D721Med (cell line): Measurements from ENCODE around the gene MTERF4.

ENCODE experiments used
- DNase-seq: peaks from one replicate; pipeline ENCODE4 v3.0.0; 2011; ENCODE audit warnings: low spot score; ENCODE audit not compliant: insufficient read length
- FAIRE-seq: peaks from 2 replicates; lab custom pipeline; 2011; peaks lifted over from hg19 to GRCh38; lab: Jason Lieb, UNC
- TF ChIP-seq, protein P1 (sequence below): IDR thresholded peaks from 2 replicates; pipeline ENCODE4 v1.5.1; 2012; ENCODE audit warnings: mild to moderate bottlenecking, control low read depth; ENCODE audit not compliant: insufficient read depth; ENCODE audit errors: missing control alignments

Gene MTERF4

DNA sequence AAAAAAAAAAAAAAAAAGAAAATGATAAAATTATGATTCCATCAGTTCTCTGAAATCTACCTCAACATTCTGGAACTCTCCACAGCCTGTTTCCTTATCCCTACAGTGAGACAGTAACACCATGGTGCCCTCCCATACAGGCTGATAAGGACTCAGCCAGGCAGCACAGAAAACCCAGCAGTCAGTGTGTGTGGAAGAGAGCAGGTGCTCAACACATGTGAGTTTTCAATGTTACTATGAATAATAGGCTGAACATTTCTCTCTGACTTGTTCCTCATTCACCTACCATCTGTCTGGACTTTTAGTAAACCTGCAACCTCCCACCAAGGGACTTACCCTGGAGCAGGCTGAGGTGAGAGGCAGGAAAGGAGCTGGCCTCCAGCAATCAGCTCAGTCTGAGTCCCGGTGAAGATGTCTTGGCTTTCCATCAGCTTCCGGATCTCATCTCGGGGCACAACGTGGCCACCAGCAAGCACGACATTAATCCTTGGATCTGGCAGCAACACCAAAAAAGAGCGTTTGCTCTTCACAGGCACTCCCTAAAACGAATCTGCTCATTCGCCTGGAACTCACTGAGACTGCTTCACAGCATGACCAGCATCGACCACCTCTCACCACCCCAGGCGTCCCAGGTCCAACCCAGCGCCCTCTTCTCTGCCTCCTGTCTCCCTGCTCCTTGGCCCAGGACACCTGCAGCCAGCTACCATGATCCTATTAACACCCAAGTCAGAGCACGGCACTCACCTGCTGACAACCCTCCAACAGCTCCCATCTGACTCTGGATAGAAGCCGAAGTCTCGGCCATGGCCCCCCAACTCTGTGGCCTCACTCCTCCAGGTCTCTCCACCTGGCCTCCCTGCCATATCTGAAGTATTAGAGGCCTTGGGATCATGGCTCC, 30.7 kb upstream of the MTERF4 start:
- no peak for DNase-seq
- no peak for FAIRE-seq
- TF ChIP-seq, protein P1, sequence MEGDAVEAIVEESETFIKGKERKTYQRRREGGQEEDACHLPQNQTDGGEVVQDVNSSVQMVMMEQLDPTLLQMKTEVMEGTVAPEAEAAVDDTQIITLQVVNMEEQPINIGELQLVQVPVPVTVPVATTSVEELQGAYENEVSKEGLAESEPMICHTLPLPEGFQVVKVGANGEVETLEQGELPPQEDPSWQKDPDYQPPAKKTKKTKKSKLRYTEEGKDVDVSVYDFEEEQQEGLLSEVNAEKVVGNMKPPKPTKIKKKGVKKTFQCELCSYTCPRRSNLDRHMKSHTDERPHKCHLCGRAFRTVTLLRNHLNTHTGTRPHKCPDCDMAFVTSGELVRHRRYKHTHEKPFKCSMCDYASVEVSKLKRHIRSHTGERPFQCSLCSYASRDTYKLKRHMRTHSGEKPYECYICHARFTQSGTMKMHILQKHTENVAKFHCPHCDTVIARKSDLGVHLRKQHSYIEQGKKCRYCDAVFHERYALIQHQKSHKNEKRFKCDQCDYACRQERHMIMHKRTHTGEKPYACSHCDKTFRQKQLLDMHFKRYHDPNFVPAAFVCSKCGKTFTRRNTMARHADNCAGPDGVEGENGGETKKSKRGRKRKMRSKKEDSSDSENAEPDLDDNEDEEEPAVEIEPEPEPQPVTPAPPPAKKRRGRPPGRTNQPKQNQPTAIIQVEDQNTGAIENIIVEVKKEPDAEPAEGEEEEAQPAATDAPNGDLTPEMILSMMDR, result no peak

DNA sequence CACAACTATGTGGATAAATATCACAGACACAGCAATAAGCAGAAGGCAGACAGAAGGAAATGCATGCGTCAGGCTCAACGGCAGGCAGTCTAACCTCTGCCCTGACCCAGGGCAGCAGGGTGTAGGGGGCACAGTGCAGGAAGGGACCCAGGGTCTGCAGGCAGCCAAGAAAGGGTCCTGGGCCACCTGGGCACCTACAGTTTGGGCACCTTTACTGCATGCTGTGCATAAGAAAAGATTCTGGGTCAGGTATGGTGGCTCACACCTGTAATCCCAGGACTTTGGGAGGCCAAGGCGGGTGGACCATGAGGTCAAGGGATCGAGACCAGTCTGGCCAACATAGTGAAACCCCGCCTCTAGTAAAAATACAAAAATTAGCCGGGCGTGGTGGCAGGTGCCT, 29.4 kb upstream of the MTERF4 start:
- TF ChIP-seq, protein P1, result no peak
- FAIRE-seq (no peak), DNase-seq (no peak)

GRCh38 chr2:241130316-241130715, 28.2 kb upstream of the MTERF4 start:
- DNase-seq, result no peak
- TF ChIP-seq, protein P1, result no peak
- FAIRE-seq, result no peak

GRCh38 chr2:241129086-241129871, 27.2 kb upstream of the MTERF4 start:
- no peak for DNase-seq
- TF ChIP-seq, protein P1, result no peak
- no peak for FAIRE-seq

- no peak for FAIRE-seq
- no peak for DNase-seq
- TF ChIP-seq, protein P1, result no peak
Observed at GRCh38 chr2:241128266-241128665, 26.2 kb upstream of the MTERF4 start.

DNA sequence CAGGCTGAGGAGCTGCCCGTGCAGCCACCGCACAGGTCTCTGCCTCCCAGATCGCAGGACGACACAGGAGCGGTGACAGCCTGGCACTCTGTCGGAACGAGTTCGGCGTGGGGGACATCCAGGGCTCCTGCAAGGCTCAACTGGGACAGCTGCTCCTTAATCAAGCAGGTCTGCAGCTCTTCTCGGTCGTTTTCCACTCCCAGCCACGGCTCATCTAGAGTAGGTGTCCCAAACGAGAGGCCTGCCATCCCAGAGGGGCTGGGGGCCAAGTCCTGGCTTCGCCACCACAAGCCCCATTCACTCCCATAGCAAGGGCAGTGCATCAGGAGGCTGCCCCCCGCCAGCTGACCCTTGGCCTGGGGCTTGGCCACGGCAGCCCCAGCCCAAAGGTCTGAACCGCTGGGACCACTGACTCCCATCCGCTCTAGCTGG, 24.7 kb upstream of the MTERF4 start:
- no peak for DNase-seq
- no peak for FAIRE-seq
- TF ChIP-seq, protein P1, result no peak
